Stimulated activated effector memory CD8-positive, alpha-beta T cell treated with anti-CD3 and anti-CD28 coated beads, Interleukin-12 subunit alpha, Interleukin-12 subunit beta, amount 100 ng/mL, for 72 hours (primary cell): Measurements from ENCODE around the gene OTUD7B.
"Not testable (repeated sequence)": the region's sequence is repeated elsewhere in the genome, so short reads cannot be mapped to it uniquely, and the experiment has no call there.

ENCODE experiments used
- ATAC-seq: fragments of 150-1000 bp; cut with Tn5 transposase; 2 replicates; pipeline ENCODE4 v1.10.0; 2021
- DNase-seq, 2 donors: peaks; one replicate each; pipeline ENCODE4 v3.0.0; 2021 to 2022; ENCODE audit warnings: low spot score in 2 of 2
- H3K27ac Mint-ChIP-seq: one replicate; pipeline ENCODE4 v1.8.0; 2022; ENCODE audit warnings: mild to moderate bottlenecking, mixed read lengths
- H3K36me3 Mint-ChIP-seq: one replicate; pipeline ENCODE4 v1.8.0; 2022; ENCODE audit warnings: mild to moderate bottlenecking, mixed read lengths
- H3K4me1 Mint-ChIP-seq: one replicate; pipeline ENCODE4 v1.8.0; 2022; ENCODE audit warnings: mixed read lengths
- H3K4me3 Mint-ChIP-seq: one replicate; pipeline ENCODE4 v1.8.0; 2022; ENCODE audit warnings: mild to moderate bottlenecking, mixed read lengths
- H3K9me3 Mint-ChIP-seq: one replicate; pipeline ENCODE4 v1.8.0; 2022; ENCODE audit warnings: mixed read lengths

OTUD7B gene

DNA sequence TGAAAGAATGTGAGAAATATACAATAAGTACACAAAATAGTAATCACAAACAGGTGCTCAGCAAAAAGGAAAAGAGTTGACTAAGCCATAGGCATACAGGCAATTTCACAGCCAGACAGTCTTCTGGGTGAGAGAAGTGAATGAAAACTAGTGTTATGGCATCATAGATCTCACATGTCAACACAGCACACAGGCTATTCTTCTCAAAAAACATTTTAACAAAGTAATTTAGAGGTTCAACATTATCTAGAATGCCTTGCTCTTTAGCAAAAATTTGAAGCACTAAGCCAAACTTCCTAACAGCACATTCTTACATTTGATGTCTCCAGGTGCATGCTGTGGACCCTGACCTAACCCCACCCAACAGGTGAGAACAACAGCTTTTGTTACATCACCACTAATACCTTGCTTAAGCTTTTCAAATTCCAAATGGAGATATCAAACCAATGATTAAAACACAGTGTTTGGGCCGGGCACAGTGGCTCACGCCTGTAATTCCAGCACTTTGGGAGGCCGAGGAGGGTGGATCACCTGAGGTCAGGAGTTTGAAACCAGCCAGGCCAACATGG, 30.5 kb downstream of the OTUD7B start:
- peaks cover 52% of the 10 kb centered on the region for H3K36me3 Mint-ChIP-seq
- no peak overlapping the region for H3K4me3 Mint-ChIP-seq
- no peaks in the 10 kb centered on the region for H3K9me3 Mint-ChIP-seq
- DNase-seq (no peak), ATAC-seq (no peak)
- no peak overlapping the region for H3K27ac Mint-ChIP-seq
- peaks cover 23% of the 10 kb centered on the region for H3K4me1 Mint-ChIP-seq

DNA sequence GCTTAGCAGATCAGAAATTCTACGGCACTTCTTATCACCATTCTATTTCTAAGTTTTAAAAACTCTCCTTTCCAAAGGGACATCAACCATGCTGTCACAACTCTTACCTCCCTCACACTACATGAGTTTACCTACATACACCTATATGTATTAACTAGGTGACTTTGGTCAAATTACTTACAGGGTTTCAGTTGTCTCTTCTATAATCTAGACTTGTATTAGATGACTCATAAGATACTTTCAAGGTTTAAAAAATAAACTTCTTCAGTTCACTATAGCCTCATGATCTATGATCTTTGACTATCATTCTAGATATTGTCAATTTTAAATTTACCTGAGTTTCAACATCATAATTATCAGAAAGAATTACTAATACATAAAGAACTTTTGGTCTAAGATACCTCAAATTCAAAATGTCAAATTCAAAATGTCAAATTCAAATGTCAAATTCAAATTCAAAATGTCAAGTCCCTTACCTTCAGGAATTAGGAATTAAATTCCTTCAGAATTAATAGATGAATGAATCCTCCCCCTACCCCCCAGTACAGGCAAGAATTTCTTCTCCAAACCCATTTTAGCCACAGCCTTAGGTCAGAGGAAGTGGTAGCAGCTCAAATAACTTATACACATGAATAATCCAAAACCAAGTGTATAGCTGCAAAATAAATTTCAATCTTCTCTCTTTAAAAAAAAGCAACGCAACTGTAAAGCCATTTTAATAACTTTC, 31.1 kb downstream of the OTUD7B start:
- H3K27ac Mint-ChIP-seq = no peak overlapping the region
- no peak overlapping the region for H3K4me3 Mint-ChIP-seq
- ATAC-seq (no peak), DNase-seq (no peak)
- H3K4me1 Mint-ChIP-seq = peaks cover 18% of the 10 kb centered on the region
- H3K9me3 Mint-ChIP-seq = no peaks in the 10 kb centered on the region
- peaks cover 54% of the 10 kb centered on the region for H3K36me3 Mint-ChIP-seq

DNA sequence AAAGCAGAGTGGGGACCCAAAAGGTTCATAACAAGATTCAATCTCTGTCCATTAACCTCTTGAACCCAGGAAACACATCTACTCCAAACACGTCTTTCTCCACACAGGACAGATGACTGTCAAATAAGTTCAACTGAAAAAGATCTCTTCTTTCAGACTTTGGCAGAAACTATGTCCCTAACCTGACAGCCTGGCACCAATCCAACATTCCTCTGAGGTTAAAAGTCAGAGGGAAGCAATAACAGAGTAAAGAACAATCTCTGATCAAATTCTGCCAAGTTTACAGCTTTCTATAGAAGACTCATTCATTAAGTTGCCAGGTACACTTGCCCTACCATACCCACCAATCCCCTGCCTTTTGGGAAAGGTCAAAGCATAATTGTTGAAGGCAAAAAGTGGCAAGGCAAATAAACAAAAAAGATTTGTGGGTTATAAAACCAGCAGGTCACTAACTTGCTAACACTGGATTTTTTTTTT, 31.9 kb downstream of the OTUD7B start:
- Mint-ChIP-seq H3K9me3 (no peaks in the 10 kb centered on the region), H3K4me1 (peaks cover 13% of the 10 kb centered on the region), H3K36me3 (peaks cover 63% of the 10 kb centered on the region), H3K4me3 (no peak overlapping the region), H3K27ac (no peak overlapping the region)
- DNase-seq (no peak), ATAC-seq (no peak)

DNA sequence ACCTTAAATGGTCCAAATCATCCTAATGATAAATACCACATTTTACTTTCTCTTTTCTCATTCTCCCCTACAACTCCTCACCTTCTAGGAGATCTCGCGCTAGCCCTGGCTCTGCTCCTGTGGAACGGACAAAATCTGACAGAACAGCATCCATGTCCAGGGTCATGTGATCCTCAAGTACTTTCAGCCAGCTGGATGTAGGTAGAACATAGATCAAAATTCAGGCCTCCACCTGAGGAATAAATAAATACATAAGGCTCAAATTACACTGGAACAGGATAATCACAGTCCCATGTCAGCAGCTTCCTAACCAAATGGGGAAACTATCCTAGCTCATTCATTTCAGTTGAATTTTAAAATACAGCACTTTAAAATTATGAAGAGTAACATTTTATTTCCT, 33.2 kb downstream of the OTUD7B start:
- DNase-seq = no peak
- no peak for ATAC-seq
- H3K36me3 Mint-ChIP-seq = peaks cover 66% of the 10 kb centered on the region
- no peak overlapping the region for H3K27ac Mint-ChIP-seq
- H3K4me3 Mint-ChIP-seq = no peak overlapping the region
- H3K9me3 Mint-ChIP-seq = no peaks in the 10 kb centered on the region
- H3K4me1 Mint-ChIP-seq = peaks cover 13% of the 10 kb centered on the region

DNA sequence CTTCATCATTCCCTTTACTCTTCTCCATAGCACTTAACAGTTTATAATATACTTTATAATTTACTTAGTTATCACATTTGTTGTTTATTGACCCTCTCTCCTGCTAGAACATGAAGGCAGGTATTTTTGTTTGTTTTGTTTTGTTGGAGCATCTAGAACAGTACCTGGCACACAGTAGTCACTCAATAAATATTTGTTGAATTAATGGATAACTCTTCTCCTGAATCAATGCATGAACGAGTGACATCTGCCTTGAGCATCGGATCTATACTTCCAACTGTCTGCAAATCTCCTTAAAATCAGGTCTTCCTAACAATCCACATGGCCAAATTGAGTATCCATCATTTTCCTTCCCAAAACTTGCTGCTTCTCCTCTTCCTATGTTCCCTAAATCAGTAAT, 38.0 kb downstream of the OTUD7B start:
- Mint-ChIP-seq H3K4me1 (no peaks in the 10 kb centered on the region), H3K36me3 (peaks cover 99% of the 10 kb centered on the region), H3K4me3 (no peak overlapping the region), H3K9me3 (no peaks in the 10 kb centered on the region), H3K27ac (no peak overlapping the region)
- DNase-seq = no peak
- no peak for ATAC-seq

DNA sequence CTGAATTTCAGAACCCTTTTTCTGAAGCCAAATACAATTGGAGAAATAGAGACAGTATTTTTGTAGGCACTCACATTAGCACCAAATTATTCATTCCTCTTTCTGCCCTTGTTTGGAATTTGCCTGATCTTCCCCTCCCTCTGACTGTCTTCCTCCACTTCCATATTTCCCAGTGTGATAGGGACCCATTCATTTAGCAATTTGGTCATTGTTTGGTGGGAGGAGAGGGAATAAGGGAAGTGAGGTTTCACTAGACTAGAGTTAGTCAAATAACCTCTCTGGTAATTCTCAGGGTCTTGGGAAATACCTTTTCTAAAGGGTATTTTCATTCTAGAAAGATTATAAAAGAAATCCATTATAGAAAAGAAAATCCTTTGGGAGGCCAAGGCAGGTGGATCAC, 42.9 kb downstream of the OTUD7B start:
- H3K9me3 Mint-ChIP-seq = no peaks in the 10 kb centered on the region
- H3K36me3 Mint-ChIP-seq = peaks cover 99% of the 10 kb centered on the region
- no peak for ATAC-seq
- H3K4me3 Mint-ChIP-seq = no peak overlapping the region
- no peaks in the 10 kb centered on the region for H3K4me1 Mint-ChIP-seq
- DNase-seq = no peak
- no peak overlapping the region for H3K27ac Mint-ChIP-seq

DNA sequence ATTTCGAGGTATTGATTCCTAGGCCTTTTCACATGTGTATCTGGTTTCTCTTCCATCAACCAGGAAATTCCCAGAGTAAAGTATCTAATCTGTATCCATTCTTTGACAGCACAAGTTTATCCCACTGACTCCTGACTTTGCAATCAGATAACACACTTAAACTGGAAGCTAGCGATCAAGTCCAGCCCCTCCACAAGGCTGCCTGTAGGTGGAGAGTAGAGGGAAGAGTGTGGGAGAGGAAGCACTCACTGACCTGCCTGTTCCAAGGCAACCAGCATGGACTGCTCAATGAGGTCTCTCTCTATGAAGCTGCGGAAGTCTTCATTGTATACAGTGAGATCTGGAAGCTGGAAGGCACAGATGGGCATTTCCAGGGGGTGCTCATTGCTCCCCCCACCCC, 43.5 kb downstream of the OTUD7B start:
- Mint-ChIP-seq H3K4me3 (no peak overlapping the region), H3K36me3 (peaks cover 97% of the 10 kb centered on the region), H3K27ac (no peak overlapping the region), H3K9me3 (no peaks in the 10 kb centered on the region), H3K4me1 (peaks cover 3% of the 10 kb centered on the region)
- ATAC-seq (no peak), DNase-seq (no peak)

DNA sequence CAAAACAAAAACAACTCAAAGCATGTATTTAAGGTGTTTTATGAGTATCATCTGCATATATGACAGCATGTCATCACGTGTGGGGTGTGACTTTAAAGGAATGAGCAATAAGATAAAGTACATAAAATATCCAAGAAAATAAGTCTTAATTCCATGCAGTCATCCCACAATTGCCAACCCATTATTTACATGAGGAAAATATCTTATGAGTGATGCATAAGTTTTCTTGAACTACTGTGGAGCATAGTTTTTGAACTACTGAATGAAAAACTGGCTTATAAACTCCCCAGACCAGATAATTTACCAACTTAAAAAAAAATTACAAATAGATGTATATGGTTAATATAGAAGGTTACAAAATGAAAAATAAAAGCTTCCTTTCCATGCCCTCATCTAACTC, 44.1 kb downstream of the OTUD7B start:
- Mint-ChIP-seq H3K9me3 (no peaks in the 10 kb centered on the region), H3K4me1 (peaks cover 6% of the 10 kb centered on the region), H3K4me3 (no peak overlapping the region), H3K36me3 (peaks cover 97% of the 10 kb centered on the region), H3K27ac (no peak overlapping the region)
- DNase-seq (no peak), ATAC-seq (no peak)

DNA sequence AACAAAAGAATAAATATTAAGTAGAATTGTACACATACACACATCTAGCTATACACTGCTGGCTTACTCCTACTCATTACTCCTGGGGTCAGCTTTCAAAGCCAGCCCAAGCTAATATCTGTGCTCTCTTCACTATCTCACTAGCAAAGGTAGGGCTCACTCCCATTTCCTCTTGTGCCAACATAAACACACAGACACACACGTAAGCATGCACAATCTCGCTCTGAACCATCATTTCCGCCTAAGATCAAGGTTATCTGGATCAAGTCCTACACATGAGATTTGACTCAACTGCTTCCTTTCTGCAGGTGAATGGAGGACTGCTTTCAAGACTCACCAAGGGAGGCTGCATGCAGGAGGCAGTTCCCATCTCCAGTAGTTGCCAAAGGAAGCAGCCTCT, 45.1 kb downstream of the OTUD7B start:
- Mint-ChIP-seq H3K4me1 (peaks cover 6% of the 10 kb centered on the region), H3K27ac (no peak overlapping the region), H3K4me3 (no peak overlapping the region), H3K9me3 (no peaks in the 10 kb centered on the region), H3K36me3 (peaks cover 97% of the 10 kb centered on the region)
- ATAC-seq = no peak
- DNase-seq = no peak

DNA sequence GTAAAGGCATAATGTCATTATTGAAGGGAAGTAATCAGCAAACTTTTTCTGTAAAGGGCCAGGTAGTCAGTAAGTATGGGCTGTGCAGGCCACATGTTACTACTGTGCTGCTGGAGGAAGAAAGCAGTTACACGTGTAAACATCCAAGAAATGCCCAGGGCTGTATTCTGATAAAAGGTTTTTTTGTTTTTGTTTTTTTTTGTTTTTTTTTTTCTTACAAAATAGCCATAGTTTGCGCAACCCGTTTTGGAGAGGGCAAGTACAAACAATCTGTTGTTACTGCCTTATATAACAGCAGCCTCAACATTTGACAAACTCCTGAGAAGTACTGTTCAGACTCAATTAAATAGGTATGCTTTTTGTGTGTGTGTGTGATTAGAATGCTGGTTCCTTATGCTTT, 47.2 kb downstream of the OTUD7B start:
- ATAC-seq = no peak
- Mint-ChIP-seq H3K27ac (no peak overlapping the region), H3K4me3 (no peak overlapping the region), H3K9me3 (no peaks in the 10 kb centered on the region), H3K4me1 (peaks cover 6% of the 10 kb centered on the region), H3K36me3 (peaks cover 98% of the 10 kb centered on the region)
- DNase-seq = no peak

DNA sequence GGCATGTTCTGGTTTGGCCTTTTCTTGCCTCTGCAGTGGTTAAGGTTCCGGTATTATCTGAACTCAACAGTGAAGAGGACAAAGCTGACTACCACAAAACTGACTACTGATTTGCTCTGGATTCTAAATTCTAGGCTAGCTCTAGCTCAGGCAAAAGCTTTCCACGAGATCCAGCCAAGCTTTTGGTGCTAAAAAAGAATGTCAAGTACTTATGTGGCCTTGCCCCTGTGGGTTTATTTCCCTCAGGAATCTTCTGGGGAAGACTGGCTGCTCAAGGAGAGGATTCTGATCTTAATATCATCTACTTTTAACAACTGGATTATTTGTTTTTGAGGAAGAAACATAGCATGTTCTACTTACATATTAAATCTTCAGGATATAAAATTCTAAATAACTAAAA, 47.8 kb downstream of the OTUD7B start:
- Mint-ChIP-seq H3K27ac (peak overlapping the region; percentile 38), H3K9me3 (no peaks in the 10 kb centered on the region), H3K36me3 (peaks cover 98% of the 10 kb centered on the region), H3K4me1 (peaks cover 6% of the 10 kb centered on the region), H3K4me3 (no peak overlapping the region)
- ATAC-seq = no peak
- DNase-seq = no peak

DNA sequence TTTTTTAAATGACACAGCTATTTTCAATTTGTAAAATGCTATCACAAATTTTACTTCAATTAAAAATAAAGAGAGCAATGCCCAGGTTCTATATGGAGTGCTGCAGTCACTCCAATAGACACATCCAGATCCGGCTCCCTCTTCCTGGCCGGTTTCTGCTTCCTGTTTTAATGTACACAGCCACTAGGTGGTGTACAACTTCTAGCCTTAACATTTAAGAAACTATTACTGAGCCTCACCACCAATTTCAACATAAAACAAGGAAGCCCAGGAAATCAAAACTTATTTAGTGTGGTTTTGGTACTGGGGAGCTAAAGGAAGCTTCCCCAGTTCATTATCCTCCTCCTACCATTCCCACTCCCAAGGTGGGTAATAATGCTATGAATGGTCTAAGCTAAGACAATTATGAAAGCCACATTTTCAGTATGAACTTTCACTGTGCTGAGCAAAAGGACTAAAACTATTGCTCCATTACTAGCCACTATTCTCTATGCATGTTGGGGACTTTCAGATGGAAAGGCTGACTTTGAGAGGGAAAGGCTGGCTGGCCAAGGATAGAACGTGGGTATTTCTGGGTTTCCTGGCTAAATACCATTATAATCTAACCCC, 48.4 kb downstream of the OTUD7B start:
- Mint-ChIP-seq H3K27ac (peak overlapping the region; percentile 38), H3K4me3 (no peak overlapping the region), H3K4me1 (peaks cover 6% of the 10 kb centered on the region), H3K9me3 (no peaks in the 10 kb centered on the region), H3K36me3 (peaks cover 98% of the 10 kb centered on the region)
- DNase-seq = no peak
- peak; percentile 56 for ATAC-seq

DNA sequence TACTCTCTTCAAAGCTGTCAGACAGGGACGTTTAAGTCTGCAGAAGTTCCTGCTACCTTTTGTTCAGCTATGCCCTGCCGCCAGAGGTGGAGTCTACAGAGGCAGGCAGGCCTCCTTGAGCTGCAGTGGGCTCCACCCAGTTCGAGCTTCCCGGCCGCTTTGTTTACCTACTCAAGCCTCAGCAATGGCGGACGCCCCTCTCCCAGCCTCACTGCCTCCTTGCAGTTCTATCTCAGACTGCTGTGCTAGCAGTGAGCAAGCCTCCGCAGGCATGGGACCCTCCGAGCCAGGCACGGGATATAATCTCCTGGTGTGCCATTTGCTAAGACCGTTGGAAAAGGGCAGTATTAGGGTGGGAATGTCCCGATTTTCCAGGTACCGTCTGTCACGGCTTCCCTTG, 53.0 kb downstream of the OTUD7B start:
- peaks cover 80% of the 10 kb centered on the region for H3K36me3 Mint-ChIP-seq
- DNase-seq, H3K27ac Mint-ChIP-seq, H3K4me3 Mint-ChIP-seq, H3K4me1 Mint-ChIP-seq, H3K9me3 Mint-ChIP-seq, ATAC-seq: not testable (repeated sequence)

DNA sequence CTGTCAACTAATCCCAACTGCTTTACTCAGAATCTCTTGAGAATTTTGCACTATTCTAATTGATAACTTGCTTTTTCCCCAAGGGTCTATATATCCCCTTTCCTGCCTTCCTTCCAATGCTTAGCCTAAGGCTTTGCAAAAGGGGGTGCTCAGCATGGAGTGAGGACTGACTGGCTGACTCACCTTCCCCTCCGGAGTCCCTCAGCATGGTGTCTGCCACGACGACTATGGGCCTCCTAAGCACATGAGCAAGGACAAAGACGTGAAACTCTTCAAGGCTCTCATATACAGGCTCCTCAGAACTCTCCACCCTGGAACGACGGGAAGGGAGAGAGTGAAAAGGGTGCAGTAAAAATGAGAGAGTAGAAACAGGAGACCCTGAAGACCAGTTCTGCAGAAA, 60.6 kb downstream of the OTUD7B start:
- H3K9me3 Mint-ChIP-seq = no peaks in the 10 kb centered on the region
- DNase-seq (no peak), ATAC-seq (no peak)
- H3K4me3 Mint-ChIP-seq = no peak overlapping the region
- peaks cover 76% of the 10 kb centered on the region for H3K36me3 Mint-ChIP-seq
- no peaks in the 10 kb centered on the region for H3K4me1 Mint-ChIP-seq
- no peak overlapping the region for H3K27ac Mint-ChIP-seq

DNA sequence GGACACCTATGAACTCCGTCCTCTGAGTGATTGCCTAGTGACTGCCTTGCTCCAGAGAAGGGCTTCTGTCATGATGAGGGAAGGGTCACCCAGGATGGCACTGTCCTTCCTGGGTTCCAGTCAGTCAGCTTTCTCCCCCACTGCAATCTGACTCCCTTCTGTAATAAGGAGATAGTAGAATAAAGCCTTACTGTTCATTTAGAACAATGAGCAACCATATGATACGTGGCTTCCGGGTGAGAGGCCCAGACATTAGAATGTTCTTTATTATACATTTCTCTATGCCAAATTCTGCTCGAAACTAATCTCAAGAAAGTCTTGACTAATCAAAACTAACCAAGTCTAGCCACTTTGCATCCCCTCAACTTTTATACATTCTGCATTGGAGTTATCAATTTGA, 65.3 kb downstream of the OTUD7B start:
- no peaks in the 10 kb centered on the region for H3K9me3 Mint-ChIP-seq
- H3K4me1 Mint-ChIP-seq = peaks cover 11% of the 10 kb centered on the region

DNA sequence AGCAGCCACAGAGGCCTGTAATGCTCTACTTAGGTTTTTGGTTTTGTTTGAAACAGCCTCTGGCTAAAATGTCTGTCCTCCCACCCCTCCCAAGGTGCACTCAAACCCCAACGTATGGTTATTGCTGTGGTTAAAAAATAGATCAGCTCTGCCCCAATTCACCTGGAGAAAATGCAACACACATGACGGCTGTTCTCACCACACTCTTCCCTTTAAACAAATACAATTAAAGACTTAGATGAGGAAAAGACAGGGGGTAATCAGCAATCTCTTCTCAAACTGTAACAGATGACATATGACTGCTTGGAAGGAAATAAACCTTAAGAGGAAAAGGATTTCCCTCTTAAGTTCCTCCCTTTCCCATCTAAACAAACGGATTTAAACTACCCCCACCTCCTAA, 67.6 kb downstream of the OTUD7B start:
- Mint-ChIP-seq H3K9me3 (no peaks in the 10 kb centered on the region), H3K4me3 (no peak overlapping the region), H3K4me1 (peaks cover 26% of the 10 kb centered on the region), H3K36me3 (peaks cover 57% of the 10 kb centered on the region), H3K27ac (peak overlapping the region; percentile 79)
- no peak for DNase-seq
- ATAC-seq = no peak

More for the DNA sequence above, 65.3 kb downstream of the OTUD7B start:
- Mint-ChIP-seq H3K36me3 (peaks cover 81% of the 10 kb centered on the region), H3K27ac (no peak overlapping the region), H3K4me3 (no peak overlapping the region)
- no peak for ATAC-seq
- no peak for DNase-seq
